Measurements from ENCODE around the gene ERN2. TPM values are rescaled to one million over a fixed set of nuclear protein-coding genes. Genes with fewer than 3 reads are reported as not detected.

ERN2 gene
- total and polyA plus RNA-seq, 2 of the 13 experiments (the other 11 are each of a cell fraction or from before 2014, with no cell fraction given) = 2.2 to 3.5 TPM

DNA sequence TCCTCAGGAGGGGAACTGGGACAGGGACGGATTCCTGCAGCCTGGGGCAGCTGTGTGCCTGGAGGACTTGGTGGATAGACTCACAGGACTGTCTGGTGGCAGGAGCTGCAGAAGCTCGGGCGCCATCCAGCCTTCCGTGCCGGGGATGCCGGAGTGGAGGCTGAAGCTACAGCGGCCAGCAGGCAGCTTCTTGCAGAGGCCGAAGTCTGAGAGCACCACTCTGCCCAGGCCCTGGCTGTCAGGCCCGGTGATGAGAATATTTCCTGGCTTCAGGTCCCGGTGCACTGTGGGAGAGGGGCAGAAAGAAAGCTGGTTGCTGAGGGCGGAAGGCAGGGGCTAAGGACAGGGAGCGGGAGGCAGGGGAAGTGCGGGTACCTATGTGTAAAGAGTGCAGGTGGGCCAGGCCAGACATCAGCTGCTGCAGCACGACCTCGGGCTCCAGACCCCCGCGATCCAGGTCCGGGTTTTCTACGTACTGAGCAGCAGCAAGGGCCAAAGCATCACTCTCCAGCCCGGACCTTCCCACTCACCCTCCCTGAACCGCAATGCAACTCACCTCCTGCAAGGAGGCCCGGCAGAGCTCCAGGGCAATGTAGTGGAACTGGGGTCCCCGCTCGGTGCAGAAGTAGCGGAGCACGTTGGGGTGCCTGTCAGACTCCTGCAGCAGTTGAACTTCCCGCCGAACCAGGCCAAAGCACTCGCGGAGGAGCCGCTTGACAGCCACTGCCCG, 18.2 kb downstream of the ERN2 start (continued):
- TF ChIP-seq ERF (CRISPR knock-in tag; IDR thresholded peaks at IDR 0.05) (no peak; the same call in 1 of the 2 replicates), MEIS2 (CRISPR knock-in tag; IDR thresholded peaks at IDR 0.05) (no peak), PHF5A (CRISPR knock-in tag; IDR thresholded peaks at IDR 0.05; ENCODE audit: low read depth, unreplicated experiment) (no peak), NONO (IDR thresholded peaks at IDR 0.05) (no peak), NONO (CRISPR knock-in tag; conservative IDR thresholded peaks at IDR 0.05) (peak; percentile 62; the same call in 1 of the 2 replicates), ZNF891 (CRISPR knock-in tag; IDR thresholded peaks at IDR 0.05) (peak; percentile 79; the same call in 1 of the 2 replicates), CBX1 (IDR thresholded peaks at IDR 0.05; ENCODE audit: low read depth) (no peak), STAT5B (CRISPR knock-in tag; IDR thresholded peaks at IDR 0.05) (0 out of 2 replicates have a peak, but pooled peaks have one; percentile 17), ZNF180 (CRISPR knock-in tag; IDR thresholded peaks at IDR 0.05; ENCODE audit: borderline replicate concordance, low read depth) (no peak), ZNF207 (IDR thresholded peaks at IDR 0.05; ENCODE audit: borderline replicate concordance) (no peak), ZNF432 (CRISPR knock-in tag; IDR thresholded peaks at IDR 0.05; ENCODE audit: borderline replicate concordance) (no peak), ELF3 (CRISPR knock-in tag; IDR thresholded peaks at IDR 0.05) (no peak), POLR2G (IDR thresholded peaks at IDR 0.05; ENCODE audit: low read depth, low read length) (peak; percentile 47; the same call in 1 of the 2 replicates), RBFOX2 (IDR thresholded peaks at IDR 0.05; ENCODE audit: low read depth, low read length) (no peak), DNMT3B (CRISPR knock-in tag; conservative IDR thresholded peaks at IDR 0.05) (no peak), PCBP2 (optimal IDR thresholded peaks at IDR 0.05; ENCODE audit: low read depth, low read length, poor library complexity, severe bottlenecking) (no peak)
- TF ChIP-seq, protein P1, sequence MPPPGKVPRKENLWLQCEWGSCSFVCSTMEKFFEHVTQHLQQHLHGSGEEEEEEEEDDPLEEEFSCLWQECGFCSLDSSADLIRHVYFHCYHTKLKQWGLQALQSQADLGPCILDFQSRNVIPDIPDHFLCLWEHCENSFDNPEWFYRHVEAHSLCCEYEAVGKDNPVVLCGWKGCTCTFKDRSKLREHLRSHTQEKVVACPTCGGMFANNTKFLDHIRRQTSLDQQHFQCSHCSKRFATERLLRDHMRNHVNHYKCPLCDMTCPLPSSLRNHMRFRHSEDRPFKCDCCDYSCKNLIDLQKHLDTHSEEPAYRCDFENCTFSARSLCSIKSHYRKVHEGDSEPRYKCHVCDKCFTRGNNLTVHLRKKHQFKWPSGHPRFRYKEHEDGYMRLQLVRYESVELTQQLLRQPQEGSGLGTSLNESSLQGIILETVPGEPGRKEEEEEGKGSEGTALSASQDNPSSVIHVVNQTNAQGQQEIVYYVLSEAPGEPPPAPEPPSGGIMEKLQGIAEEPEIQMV (CRISPR knock-in tag; IDR thresholded peaks at IDR 0.05; ENCODE audit: low read depth) = no peak
- TF ChIP-seq, protein P2, sequence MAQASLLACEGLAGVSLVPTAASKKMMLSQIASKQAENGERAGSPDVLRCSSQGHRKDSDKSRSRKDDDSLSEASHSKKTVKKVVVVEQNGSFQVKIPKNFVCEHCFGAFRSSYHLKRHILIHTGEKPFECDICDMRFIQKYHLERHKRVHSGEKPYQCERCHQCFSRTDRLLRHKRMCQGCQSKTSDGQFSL (CRISPR knock-in tag; IDR thresholded peaks at IDR 0.05) = no peak
- TF ChIP-seq, protein P3, sequence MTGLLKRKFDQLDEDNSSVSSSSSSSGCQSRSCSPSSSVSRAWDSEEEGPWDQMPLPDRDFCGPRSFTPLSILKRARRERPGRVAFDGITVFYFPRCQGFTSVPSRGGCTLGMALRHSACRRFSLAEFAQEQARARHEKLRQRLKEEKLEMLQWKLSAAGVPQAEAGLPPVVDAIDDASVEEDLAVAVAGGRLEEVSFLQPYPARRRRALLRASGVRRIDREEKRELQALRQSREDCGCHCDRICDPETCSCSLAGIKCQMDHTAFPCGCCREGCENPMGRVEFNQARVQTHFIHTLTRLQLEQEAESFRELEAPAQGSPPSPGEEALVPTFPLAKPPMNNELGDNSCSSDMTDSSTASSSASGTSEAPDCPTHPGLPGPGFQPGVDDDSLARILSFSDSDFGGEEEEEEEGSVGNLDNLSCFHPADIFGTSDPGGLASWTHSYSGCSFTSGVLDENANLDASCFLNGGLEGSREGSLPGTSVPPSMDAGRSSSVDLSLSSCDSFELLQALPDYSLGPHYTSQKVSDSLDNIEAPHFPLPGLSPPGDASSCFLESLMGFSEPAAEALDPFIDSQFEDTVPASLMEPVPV (CRISPR knock-in tag; IDR thresholded peaks at IDR 0.05) = peak; percentile 90
- TF ChIP-seq, protein P4, sequence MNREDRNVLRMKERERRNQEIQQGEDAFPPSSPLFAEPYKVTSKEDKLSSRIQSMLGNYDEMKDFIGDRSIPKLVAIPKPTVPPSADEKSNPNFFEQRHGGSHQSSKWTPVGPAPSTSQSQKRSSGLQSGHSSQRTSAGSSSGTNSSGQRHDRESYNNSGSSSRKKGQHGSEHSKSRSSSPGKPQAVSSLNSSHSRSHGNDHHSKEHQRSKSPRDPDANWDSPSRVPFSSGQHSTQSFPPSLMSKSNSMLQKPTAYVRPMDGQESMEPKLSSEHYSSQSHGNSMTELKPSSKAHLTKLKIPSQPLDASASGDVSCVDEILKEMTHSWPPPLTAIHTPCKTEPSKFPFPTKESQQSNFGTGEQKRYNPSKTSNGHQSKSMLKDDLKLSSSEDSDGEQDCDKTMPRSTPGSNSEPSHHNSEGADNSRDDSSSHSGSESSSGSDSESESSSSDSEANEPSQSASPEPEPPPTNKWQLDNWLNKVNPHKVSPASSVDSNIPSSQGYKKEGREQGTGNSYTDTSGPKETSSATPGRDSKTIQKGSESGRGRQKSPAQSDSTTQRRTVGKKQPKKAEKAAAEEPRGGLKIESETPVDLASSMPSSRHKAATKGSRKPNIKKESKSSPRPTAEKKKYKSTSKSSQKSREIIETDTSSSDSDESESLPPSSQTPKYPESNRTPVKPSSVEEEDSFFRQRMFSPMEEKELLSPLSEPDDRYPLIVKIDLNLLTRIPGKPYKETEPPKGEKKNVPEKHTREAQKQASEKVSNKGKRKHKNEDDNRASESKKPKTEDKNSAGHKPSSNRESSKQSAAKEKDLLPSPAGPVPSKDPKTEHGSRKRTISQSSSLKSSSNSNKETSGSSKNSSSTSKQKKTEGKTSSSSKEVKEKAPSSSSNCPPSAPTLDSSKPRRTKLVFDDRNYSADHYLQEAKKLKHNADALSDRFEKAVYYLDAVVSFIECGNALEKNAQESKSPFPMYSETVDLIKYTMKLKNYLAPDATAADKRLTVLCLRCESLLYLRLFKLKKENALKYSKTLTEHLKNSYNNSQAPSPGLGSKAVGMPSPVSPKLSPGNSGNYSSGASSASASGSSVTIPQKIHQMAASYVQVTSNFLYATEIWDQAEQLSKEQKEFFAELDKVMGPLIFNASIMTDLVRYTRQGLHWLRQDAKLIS (CRISPR knock-in tag; IDR thresholded peaks at IDR 0.05) = no peak
- TF ChIP-seq, protein P5, sequence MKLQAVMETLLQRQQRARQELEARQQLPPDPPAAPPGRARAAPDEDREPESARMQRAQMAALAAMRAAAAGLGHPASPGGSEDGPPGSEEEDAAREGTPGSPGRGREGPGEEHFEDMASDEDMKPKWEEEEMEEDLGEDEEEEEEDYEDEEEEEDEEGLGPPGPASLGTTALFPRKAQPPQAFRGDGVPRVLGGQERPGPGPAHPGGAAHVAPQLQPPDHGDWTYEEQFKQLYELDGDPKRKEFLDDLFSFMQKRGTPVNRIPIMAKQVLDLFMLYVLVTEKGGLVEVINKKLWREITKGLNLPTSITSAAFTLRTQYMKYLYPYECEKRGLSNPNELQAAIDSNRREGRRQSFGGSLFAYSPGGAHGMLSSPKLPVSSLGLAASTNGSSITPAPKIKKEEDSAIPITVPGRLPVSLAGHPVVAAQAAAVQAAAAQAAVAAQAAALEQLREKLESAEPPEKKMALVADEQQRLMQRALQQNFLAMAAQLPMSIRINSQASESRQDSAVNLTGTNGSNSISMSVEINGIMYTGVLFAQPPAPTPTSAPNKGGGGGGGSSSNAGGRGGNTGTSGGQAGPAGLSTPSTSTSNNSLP (IDR thresholded peaks at IDR 0.05; ENCODE audit: low read depth, low read length) = no peak

Data from HepG2 (cell line).